ENCODE measurements around the gene NUDT14. TPM values are rescaled to one million over a fixed set of nuclear protein-coding genes. Genes with fewer than 3 reads are reported as not detected.
A peak's percentile ranks its signal among the peaks of the same experiment; 100 is the strongest.

The NUDT14 gene
- total RNA-seq, 1 donor from 2014 or later, result 15.2 TPM

GRCh38 chr14:105178868-105179140, 2.3 kb downstream of the NUDT14 start:
- DNase-seq (no peak), ATAC-seq (ENCODE audit: low read depth) (no peak)
- H3K4me3 Mint-ChIP-seq, result no peak overlapping the region
- H3K9me3 Mint-ChIP-seq, result no peaks in the 10 kb centered on the region
- peaks cover 19% of the 10 kb centered on the region for H3K4me1 Mint-ChIP-seq
- TF ChIP-seq CTCF (IDR thresholded peaks at IDR 0.05), result no peak
- no peak overlapping the region for H3K27ac Mint-ChIP-seq
- POLR2A ChIA-PET, result no interaction called here
- CTCF ChIA-PET, result no interaction called here
- intact Hi-C loops (cut with micrococcal nuclease), result no loop called here
- H3K27me3 Mint-ChIP-seq, result peaks cover 2% of the 10 kb centered on the region
- H3K36me3 Mint-ChIP-seq (ENCODE audit: low read depth), result no peaks in the 10 kb centered on the region

DNA sequence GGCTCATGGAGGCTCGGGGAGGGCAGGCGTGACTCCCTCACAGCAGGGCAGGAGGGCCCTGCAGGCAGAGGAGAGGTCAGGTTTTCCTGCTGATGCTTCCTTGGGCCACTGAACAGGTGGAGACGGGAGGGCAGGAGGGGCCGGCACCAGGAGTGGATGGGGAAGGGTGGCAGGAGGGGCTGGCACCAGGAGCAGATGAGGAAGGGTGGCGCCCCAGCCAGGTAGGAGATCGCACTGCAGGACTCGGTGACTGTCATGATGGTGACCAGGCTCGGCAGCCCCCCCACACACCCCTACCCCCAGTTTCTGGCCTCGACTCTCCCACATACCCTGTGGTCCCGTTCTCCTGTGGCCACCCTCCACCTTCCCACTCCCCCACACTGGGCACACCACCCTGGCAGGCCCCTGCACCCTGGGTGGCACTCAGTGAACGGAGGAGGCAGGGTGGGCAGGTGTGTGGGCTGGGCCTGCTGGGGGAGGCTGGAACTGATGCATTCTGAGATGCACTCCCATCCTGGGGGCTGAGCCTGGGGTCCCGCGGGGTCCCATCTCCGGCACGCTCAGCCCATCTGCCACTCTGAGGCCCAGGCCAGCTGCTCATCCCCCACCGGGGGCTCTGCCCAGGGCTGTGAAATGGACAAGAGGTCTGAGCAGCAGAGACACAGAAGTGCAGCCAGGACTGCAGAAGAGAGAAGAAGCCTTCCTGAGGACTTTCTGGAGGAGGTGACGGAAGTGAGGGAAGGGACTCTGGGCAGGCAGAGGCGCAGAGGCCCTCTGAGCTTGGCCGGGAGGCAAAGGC, 2.8 kb downstream of the NUDT14 start:
- DNase-seq, result no peak
- Mint-ChIP-seq H3K4me1 (peaks cover 19% of the 10 kb centered on the region), H3K27ac (no peak overlapping the region), H3K27me3 (no peaks in the 10 kb centered on the region), H3K36me3 (ENCODE audit: low read depth) (no peaks in the 10 kb centered on the region), H3K9me3 (no peaks in the 10 kb centered on the region), H3K4me3 (no peak overlapping the region)
- POLR2A ChIA-PET, result no interaction called here
- CTCF ChIA-PET, result no interaction called here
- intact Hi-C loops (cut with micrococcal nuclease), result no loop called here
- no peak for TF ChIP-seq CTCF (IDR thresholded peaks at IDR 0.05)
- no peak for ATAC-seq (ENCODE audit: low read depth)

- H3K36me3 Mint-ChIP-seq (ENCODE audit: low read depth), result no peaks in the 10 kb centered on the region
- ATAC-seq (ENCODE audit: low read depth), result no peak
- no peak for TF ChIP-seq CTCF (IDR thresholded peaks at IDR 0.05)
- H3K27ac Mint-ChIP-seq, result no peak overlapping the region
- no peak for DNase-seq
- no peak overlapping the region for H3K4me3 Mint-ChIP-seq
- no peaks in the 10 kb centered on the region for H3K9me3 Mint-ChIP-seq
- ChIA-PET CTCF (no interaction called here), POLR2A (no interaction called here)
- peaks cover 16% of the 10 kb centered on the region for H3K4me1 Mint-ChIP-seq
- intact Hi-C loops (cut with micrococcal nuclease), result no loop called here
- H3K27me3 Mint-ChIP-seq, result no peaks in the 10 kb centered on the region
These were observed 4.0 kb downstream of the NUDT14 start for GRCh38 chr14:105177082-105177481.

DNA sequence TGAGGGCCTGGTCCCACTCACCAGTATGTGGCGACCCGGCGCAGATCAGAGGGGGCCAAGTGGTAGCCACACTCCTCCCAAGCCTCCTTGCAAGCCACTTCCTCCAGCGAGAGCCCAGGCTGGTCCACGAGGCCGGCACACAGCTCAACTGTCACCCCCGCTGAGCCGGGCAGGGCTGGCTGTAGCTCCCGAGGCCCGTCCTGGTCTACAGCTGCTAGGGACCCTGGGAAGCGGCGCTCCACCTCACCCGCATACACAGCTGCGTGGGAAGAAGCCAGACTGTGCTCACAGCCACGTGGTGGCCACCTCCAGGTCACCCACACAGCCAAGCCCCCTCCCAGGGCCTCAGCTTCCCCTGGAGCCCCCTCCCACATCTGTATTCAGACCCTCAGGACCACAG, 4.6 kb downstream of the NUDT14 start:
- no peaks in the 10 kb centered on the region for H3K9me3 Mint-ChIP-seq
- DNase-seq (no peak), ATAC-seq (ENCODE audit: low read depth) (no peak)
- ChIA-PET POLR2A (no interaction called here), CTCF (no interaction called here)
- no peaks in the 10 kb centered on the region for H3K36me3 Mint-ChIP-seq (ENCODE audit: low read depth)
- intact Hi-C loops (cut with micrococcal nuclease), result no loop called here
- H3K27me3 Mint-ChIP-seq, result peaks cover 2% of the 10 kb centered on the region
- H3K4me3 Mint-ChIP-seq, result no peak overlapping the region
- no peak overlapping the region for H3K27ac Mint-ChIP-seq
- TF ChIP-seq CTCF (IDR thresholded peaks at IDR 0.05), result no peak
- H3K4me1 Mint-ChIP-seq, result peaks cover 17% of the 10 kb centered on the region

DNA sequence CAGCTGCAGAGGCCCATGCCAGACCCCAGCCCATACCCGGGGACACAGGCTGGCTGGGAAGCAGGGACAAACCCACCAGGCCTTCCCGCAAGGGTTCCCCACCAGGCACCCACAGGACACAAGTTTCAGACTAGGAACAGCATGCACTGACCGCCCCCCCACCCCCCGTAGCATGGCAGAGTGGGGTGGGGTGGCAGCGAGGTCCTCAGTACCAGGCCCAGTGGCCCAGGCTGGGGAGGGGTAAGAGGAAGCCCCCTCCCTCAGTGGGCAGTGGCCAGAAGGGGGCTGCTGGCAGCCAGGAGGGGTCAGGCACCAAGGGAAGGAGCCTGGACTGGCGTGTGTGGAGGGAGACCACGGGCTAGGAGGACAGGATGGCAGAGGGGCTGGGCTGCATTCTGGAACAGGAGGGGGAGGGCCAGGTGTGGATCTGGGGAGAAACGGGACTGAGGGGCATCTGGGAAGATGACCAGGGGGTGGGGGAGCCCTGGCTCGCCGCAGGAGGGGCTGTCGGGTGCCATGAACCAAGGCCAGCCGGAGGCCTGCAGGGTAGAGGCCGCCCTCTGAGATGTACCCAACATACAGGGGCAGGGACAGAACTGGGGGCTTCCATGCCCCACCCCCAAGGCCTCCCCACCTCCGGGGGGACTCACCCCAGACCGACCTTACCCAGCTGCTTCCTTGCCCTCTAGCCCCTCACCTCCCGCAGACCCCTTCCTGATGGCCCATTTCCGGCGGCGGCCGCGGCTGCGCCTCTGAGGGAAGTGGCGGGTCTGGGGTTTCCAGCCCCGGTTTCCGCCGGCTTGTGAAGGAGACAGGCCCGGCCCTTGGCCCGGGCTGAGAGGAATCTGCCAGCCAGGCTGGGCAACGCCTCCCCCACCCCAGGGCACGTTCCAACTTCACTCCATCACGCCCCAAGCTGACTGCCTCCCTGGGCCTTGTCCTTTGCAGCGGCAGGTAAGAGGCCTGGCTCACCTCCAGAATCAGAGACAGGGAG, 6.9 kb downstream of the NUDT14 start:
- Mint-ChIP-seq H3K27me3 (peaks cover 13% of the 10 kb centered on the region), H3K4me3 (no peak overlapping the region), H3K9me3 (no peaks in the 10 kb centered on the region), H3K4me1 (peaks cover 17% of the 10 kb centered on the region), H3K36me3 (ENCODE audit: low read depth) (no peaks in the 10 kb centered on the region), H3K27ac (no peak overlapping the region)
- no peak for DNase-seq
- TF ChIP-seq CTCF (IDR thresholded peaks at IDR 0.05), result no peak
- peak; percentile 55 for ATAC-seq (ENCODE audit: low read depth)
- CTCF ChIA-PET, result no interaction called here
- intact Hi-C loops (cut with micrococcal nuclease), result no loop called here
- POLR2A ChIA-PET, result no interaction called here
